ENCODE measurements around the gene PEX26.

DNA sequence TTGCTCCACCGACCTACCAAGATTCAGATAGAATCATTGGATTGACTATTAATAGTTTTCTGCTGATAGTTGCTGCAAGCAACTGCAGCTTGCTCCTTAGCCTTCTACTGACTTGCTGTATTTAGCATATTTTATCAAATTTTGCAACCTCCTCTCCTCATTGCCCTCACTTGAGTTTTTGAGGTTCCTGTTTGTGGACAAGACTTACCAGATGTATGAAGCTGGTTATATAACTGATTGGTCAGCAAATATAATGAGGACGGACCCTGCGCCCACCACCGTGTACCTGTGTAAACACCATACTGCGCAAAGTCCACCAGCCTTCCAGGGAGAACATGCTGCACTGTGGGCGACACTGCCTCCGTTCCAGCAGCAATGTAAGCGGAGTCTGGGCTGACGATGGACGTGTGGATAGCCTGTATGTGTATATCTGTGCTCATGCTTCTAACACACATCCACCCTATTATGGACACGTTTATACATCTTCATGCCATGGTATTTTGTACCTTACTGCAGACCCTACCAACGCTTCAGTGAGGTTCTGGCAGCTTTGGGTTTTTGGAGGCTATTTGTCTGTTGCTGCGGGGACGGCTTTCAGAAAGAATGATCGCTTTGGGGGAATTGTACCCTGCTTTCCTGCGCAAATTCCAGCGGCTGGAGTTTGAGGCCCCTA is 70.6 kb downstream of the PEX26 start:
- 0 out of 2 replicates have a peak, but pooled peaks have one; percentile 82 for TF ChIP-seq ZNF782 (CRISPR knock-in tag; IDR thresholded peaks at IDR 0.05; ENCODE audit: borderline replicate concordance)
- peak; percentile 52 to 84; a peak in 3 of 4 replicates for TF ChIP-seq EP300 (IDR thresholded peaks at IDR 0.05; ENCODE audit: low read depth in 2 of 2, low read length in 2 of 2)
- peak; percentile 78 for TF ChIP-seq EP300 (CRISPR knock-in tag; IDR thresholded peaks at IDR 0.05; ENCODE audit: borderline replicate concordance)
- TF ChIP-seq ZNF10 (CRISPR knock-in tag; IDR thresholded peaks at IDR 0.05; ENCODE audit: borderline replicate concordance, low read depth), result no peak
- peak; percentile 99 to 100 for TF ChIP-seq MAFK (conservative IDR thresholded peaks at IDR 0.05 in 1 of 2, IDR thresholded peaks at IDR 0.05 in 1 of 2; ENCODE audit: low read length in 2 of 2)
- peak; percentile 12; the same call in 1 of the 2 replicates for TF ChIP-seq NR2F2 (IDR thresholded peaks at IDR 0.05; ENCODE audit: borderline replicate concordance, low read depth)
- TF ChIP-seq EHMT2 (IDR thresholded peaks at IDR 0.05; ENCODE audit: borderline replicate concordance, low read depth, low read length), result no peak
- TF ChIP-seq RFX5 (IDR thresholded peaks at IDR 0.05; ENCODE audit: low read depth, low read length), result 0 out of 2 replicates have a peak, but pooled peaks have one; percentile 33
- TF ChIP-seq CBFB (CRISPR knock-in tag; IDR thresholded peaks at IDR 0.05), result peak; percentile 40; the same call in 1 of the 2 replicates
- peak; percentile 100 for TF ChIP-seq HNF4A (CRISPR knock-in tag; IDR thresholded peaks at IDR 0.05)
- no peak for TF ChIP-seq ETV6 (CRISPR knock-in tag; conservative IDR thresholded peaks at IDR 0.05)
- no peak for TF ChIP-seq ZNF598 (CRISPR knock-in tag; IDR thresholded peaks at IDR 0.05; ENCODE audit: borderline replicate concordance)
